Psoas muscle (tissue), 8 donors: ENCODE data around the gene YES1. TPM values are rescaled to one million over a fixed set of nuclear protein-coding genes. Genes with fewer than 3 reads are reported as not detected.

ENCODE experiments used
- ATAC-seq, 4 donors: fragments of 200-7000 bp; cut with Tn5 transposase; one replicate each; pipeline ENCODE4 v1.9.1; 2020; ENCODE audit warnings: moderate library complexity in 3 of 4, mild to moderate bottlenecking in 2 of 4
- DNase-seq, 2 donors: peaks; one replicate each; pipeline ENCODE4 v3.0.0-alpha.2; 2020
- H3K27ac ChIP-seq: fragments of 200-600 bp; one replicate; pipeline ENCODE4 v1.8.0; 2022
- H3K27me3 ChIP-seq, 3 donors: fragments of 200-600 bp in 1 of 3; one replicate each; pipeline versions ENCODE4 v1.6.1 to v1.8.0; 2013 to 2022; ENCODE audit warnings: low read length in 2 of 3, mild to moderate bottlenecking in 2 of 3, moderate library complexity in 1 of 3; ENCODE audit not compliant: insufficient read depth in 3 of 3
- H3K36me3 ChIP-seq, 2 donors: fragments of 200-600 bp in 1 of 2; one replicate each; pipeline versions ENCODE4 v1.6.1 to v1.8.0; 2013 to 2022; ENCODE audit warnings: low read depth in 1 of 2, mild to moderate bottlenecking in 1 of 2, moderate library complexity in 1 of 2; ENCODE audit not compliant: insufficient read depth in 1 of 2
- H3K4me1 ChIP-seq: fragments of 200-600 bp; one replicate; pipeline ENCODE4 v1.8.0; 2022
- H3K4me3 ChIP-seq: fragments of 200-600 bp; one replicate; pipeline ENCODE4 v1.8.0; 2022; ENCODE audit warnings: mild to moderate bottlenecking
- H3K9me3 ChIP-seq: fragments of 200-600 bp; one replicate; pipeline ENCODE4 v1.8.0; 2022
- CTCF ChIP-seq: fragments of 200-600 bp; IDR thresholded peaks from one replicate; pipeline ENCODE4 v1.8.0; 2022; ENCODE audit warnings: antibody characterized with exemption
- WGBS, 3 donors: extraction: QIAGEN DNeasy Blood & Tissue Kit; methylation state at CpG; one replicate each; pipeline versions ENCODE4 v1.1.6 to v1.1.7; 2013; 5-methylcytosine and 5-hydroxymethylcytosine counted together
- intact Hi-C, 2 donors: fragments of 100-400 bp; cut with DNase I; formaldehyde crosslinking; loops; one replicate each; pipeline versions ENCODE4 v1.11.0 to v1.14.2; 2022
- long read RNA-seq, 2 donors: library from polyadenylated mRNA; unstranded; transcript quantifications; one replicate each; pipeline ENCODE4 v2.0.0, GENCODE V29; 2021
- polyA plus RNA-seq, 3 donors: library from polyadenylated mRNA; stranded (reverse); fragments of 200-250 nt; gene quantifications; one replicate each; pipeline ENCODE4 v1.2.3, GENCODE V29; 2013
- total RNA-seq, 4 donors: library from RNA; stranded (reverse); fragmentation: NEBNext Ultra II Directional in 2 of 4; extraction: Animal tissue kit (Norgen Biotek cat#: 25700) in 2 of 4; gene quantifications; one replicate each; pipeline versions ENCODE4 v1.2.1 to v1.2.4, GENCODE V29; 2021 to 2023
- donor health status: healthy with polysubstance abuse.
- donor health status: DM: no; HTN: no; CAD: no; lungs with moderate emphysema.
- donor health status: Bipolar disorder and iron deficiency.
- donor health status: healthy.
- donor health status: DM: yes; HTN: yes; CAD: no.
- donor health status: DM: no; HTN: no; CAD: no.
- donor health status: DM: no; HTN: no; CAD: no.
- donor health status: DM: yes; HTN: yes; CAD: no.

The YES1 gene
- 10 to 100 TPM; 12.2 to 29.5 (median 18.3) TPM for total RNA-seq
- polyA plus RNA-seq: 10 to 100 TPM in 2 of 3 donors, 1 to 10 TPM in 1; 8.7 to 14.6 (median 10.7) TPM
- long read RNA-seq, donor 1, full-length matches to known transcripts: 23 of 30 reads
- long read RNA-seq, donor 1, partial matches to known transcripts: 1 of 30 reads
- long read RNA-seq, donor 1, other reads (novel, unspliced or antisense): 6 of 30 reads
- long read RNA-seq, donor 2, full-length matches to known transcripts: 19 of 26 reads
- long read RNA-seq, donor 2, partial matches to known transcripts: 0 of 26 reads
- long read RNA-seq, donor 2, other reads (novel, unspliced or antisense): 7 of 26 reads

- H3K27ac ChIP-seq: peak within 1 kb of the TSS; percentile 95
- peak within 1 kb of the TSS; percentile 96 for H3K4me3 ChIP-seq
- peaks cover 41% of the 10 kb centered on the region for H3K4me1 ChIP-seq
- H3K36me3 ChIP-seq: no peaks in the 10 kb centered on the region
- no peaks in the 10 kb centered on the region for H3K9me3 ChIP-seq
- no peaks in the 10 kb centered on the region for H3K27me3 ChIP-seq
- no peak for TF ChIP-seq CTCF
- ATAC-seq: peak; percentile 86 to 90 (median 88)
- peak; percentile 58 to 84 for DNase-seq
- WGBS, 3 donors: 1% methylated on average over 26 to 58 of the region's 59 CpGs
- intact Hi-C loops: loop anchor here (5.0 kb wide), 1 partner anchor 70 kb away; no protein-coding TSS in a partner anchor
Measured at GRCh38 chr18:811892-812375, at the start of gene YES1. Gene YES1 (minus strand): TSS chr18:812242. CDS start chr18:756827, 55,415 bp downstream.

- no peaks in the 10 kb centered on the region for H3K4me1 ChIP-seq
- H3K27me3 ChIP-seq: peaks cover 0 to 4% (median 0%) of the 10 kb centered on the region in 3 donors
- ATAC-seq (no peak), DNase-seq (no peak)
- no peak overlapping the region for H3K27ac ChIP-seq
- no peaks in the 10 kb centered on the region for H3K36me3 ChIP-seq
- WGBS, 3 donors: 12 to 34% (median 26%) methylated on average over 2 of the region's 2 CpGs
- intact Hi-C loops: no loop called here
- no peak overlapping the region for H3K4me3 ChIP-seq
- TF ChIP-seq CTCF: no peak
- no peaks in the 10 kb centered on the region for H3K9me3 ChIP-seq
Measured at GRCh38 chr18:857986-858385, 45.9 kb upstream of the YES1 start.

GRCh38 chr18:853471-853870, 41.4 kb upstream of the YES1 start:
- no peak for ATAC-seq
- no peak for DNase-seq
- no peak overlapping the region for H3K27ac ChIP-seq
- H3K27me3 ChIP-seq: no peaks in the 10 kb centered on the region
- no peaks in the 10 kb centered on the region for H3K36me3 ChIP-seq
- no peak for TF ChIP-seq CTCF
- intact Hi-C loops: no loop called here
- WGBS, 3 donors: 83 to 92% (median 92%) methylated on average over 5 of the region's 5 CpGs
- H3K4me1 ChIP-seq: no peaks in the 10 kb centered on the region
- H3K9me3 ChIP-seq: no peaks in the 10 kb centered on the region
- no peak overlapping the region for H3K4me3 ChIP-seq

- Histone ChIP-seq H3K9me3 (no peaks in the 10 kb centered on the region), H3K27ac (no peak overlapping the region), H3K4me1 (no peaks in the 10 kb centered on the region), H3K36me3 (no peaks in the 10 kb centered on the region), H3K4me3 (no peak overlapping the region), H3K27me3 (no peaks in the 10 kb centered on the region)
- ATAC-seq (no peak), DNase-seq (no peak)
- TF ChIP-seq CTCF: no peak
- WGBS, 3 donors: 83 to 87% (median 87%) methylated on average over 4 of the region's 4 CpGs
- intact Hi-C loops: no loop called here
Measured at GRCh38 chr18:850960-851359, 38.9 kb upstream of the YES1 start.

GRCh38 chr18:849021-849420, 37.0 kb upstream of the YES1 start:
- Histone ChIP-seq H3K27ac (no peak overlapping the region), H3K36me3 (no peaks in the 10 kb centered on the region), H3K4me1 (no peaks in the 10 kb centered on the region), H3K9me3 (no peaks in the 10 kb centered on the region), H3K27me3 (no peaks in the 10 kb centered on the region), H3K4me3 (no peak overlapping the region)
- TF ChIP-seq CTCF: no peak
- ATAC-seq (no peak), DNase-seq (no peak)
- WGBS, 3 donors: 75 to 80% (median 77%) methylated on average over 4 of the region's 4 CpGs
- intact Hi-C loops: no loop called here
